Subcutaneous abdominal adipose tissue (tissue), 5 donors: Measurements from ENCODE around the gene CXCL14.
A peak's percentile ranks its signal among the peaks of the same experiment; 100 is the strongest.

Source experiments
- H3K27ac ChIP-seq: one replicate; pipeline ENCODE4 v1.7.0; 2013; ENCODE audit warnings: low read depth, mild to moderate bottlenecking, inconsistent platforms, low read length, moderate library complexity
- H3K27me3 ChIP-seq, 5 donors: one replicate each; pipeline ENCODE4 v1.7.0; 2013; ENCODE audit warnings: low read length in 5 of 5, inconsistent platforms in 1 of 5; ENCODE audit not compliant: control insufficient read depth in 5 of 5, insufficient read depth in 4 of 5
- H3K36me3 ChIP-seq, 5 donors: one replicate each; pipeline ENCODE4 v1.7.0; 2013; ENCODE audit warnings: low read length in 5 of 5; ENCODE audit not compliant: control insufficient read depth in 5 of 5, insufficient read depth in 5 of 5
- H3K4me1 ChIP-seq, 5 donors: one replicate each; pipeline ENCODE4 v1.7.0; 2013; ENCODE audit warnings: low read length in 5 of 5, mild to moderate bottlenecking in 3 of 5, moderate library complexity in 1 of 5; ENCODE audit not compliant: control insufficient read depth in 5 of 5, insufficient read depth in 5 of 5
- H3K4me3 ChIP-seq, 5 donors: one replicate each; pipeline ENCODE4 v1.7.0; 2013; ENCODE audit warnings: low read length in 5 of 5, low read depth in 1 of 5
- H3K9ac ChIP-seq, 5 donors: one replicate each; pipeline ENCODE4 v1.7.0; 2013; ENCODE audit warnings: low read length in 5 of 5, mild to moderate bottlenecking in 4 of 5, moderate library complexity in 3 of 5
- H3K9me3 ChIP-seq, 5 donors: one replicate each; pipeline ENCODE4 v1.7.0; 2013; ENCODE audit warnings: low read length in 5 of 5; ENCODE audit not compliant: control insufficient read depth in 5 of 5
- donor health status: healthy.
- donor health status: healthy.
- donor health status: healthy.
- donor health status: healthy.
- donor health status: healthy.

CXCL14 gene

GRCh38 chr5:135539430-135540005, 39.3 kb downstream of the CXCL14 start:
- H3K4me3 ChIP-seq: no peak overlapping the region
- peaks cover 0 to 35% (median 33%) of the 10 kb centered on the region in 5 donors for H3K4me1 ChIP-seq
- no peak overlapping the region for H3K27ac ChIP-seq
- no peaks in the 10 kb centered on the region for H3K36me3 ChIP-seq
- peaks cover 0 to 13% (median 0%) of the 10 kb centered on the region in 5 donors for H3K9me3 ChIP-seq
- H3K9ac ChIP-seq: no peak overlapping the region
- peaks cover 44 to 78% (median 64%) of the 10 kb centered on the region in 5 donors for H3K27me3 ChIP-seq

- peaks cover 0 to 25% (median 21%) of the 10 kb centered on the region in 5 donors for H3K4me1 ChIP-seq
- no peak overlapping the region for H3K4me3 ChIP-seq
- H3K9ac ChIP-seq: no peak overlapping the region
- H3K36me3 ChIP-seq: no peaks in the 10 kb centered on the region
- peaks cover 38 to 81% (median 67%) of the 10 kb centered on the region in 5 donors for H3K27me3 ChIP-seq
- H3K27ac ChIP-seq: no peak overlapping the region
- peaks cover 0 to 13% (median 0%) of the 10 kb centered on the region in 5 donors for H3K9me3 ChIP-seq
Measured at GRCh38 chr5:135538261-135538660, 40.5 kb downstream of the CXCL14 start.

- H3K36me3 ChIP-seq: no peaks in the 10 kb centered on the region
- peaks cover 0 to 21% (median 18%) of the 10 kb centered on the region in 5 donors for H3K4me1 ChIP-seq
- no peak overlapping the region for H3K4me3 ChIP-seq
- H3K9ac ChIP-seq: no peak overlapping the region
- peaks cover 43 to 86% (median 68%) of the 10 kb centered on the region in 5 donors for H3K27me3 ChIP-seq
- no peak overlapping the region for H3K27ac ChIP-seq
- peaks cover 0 to 13% (median 0%) of the 10 kb centered on the region in 5 donors for H3K9me3 ChIP-seq
Measured at GRCh38 chr5:135537745-135538144, 41.0 kb downstream of the CXCL14 start.

- Histone ChIP-seq H3K4me3 (no peak overlapping the region), H3K27me3 (peaks cover 45 to 89% (median 69%) of the 10 kb centered on the region in 5 donors)
Measured at GRCh38 chr5:135537271-135537670, 41.5 kb downstream of the CXCL14 start.

GRCh38 chr5:135535820-135536801, 42.7 kb downstream of the CXCL14 start, which contains the start of gene NEUROG1:
Gene NEUROG1, minus strand, starts transcription at chr5:135535964. Its CDS starts 274 bp downstream, at chr5:135535690.
- Histone ChIP-seq H3K27me3 (peaks cover 48 to 87% (median 70%) of the 10 kb centered on the region in 5 donors), H3K9ac (no peak within 1 kb of the TSS), H3K4me1 (peaks cover 0 to 21% (median 18%) of the 10 kb centered on the region in 5 donors), H3K27ac (no peak within 1 kb of the TSS), H3K4me3 (peak within 1 kb of the TSS in 4 of 5 donors; percentile 6 to 39 (median 28)), H3K9me3 (peaks cover 0 to 13% (median 0%) of the 10 kb centered on the region in 5 donors), H3K36me3 (no peaks in the 10 kb centered on the region)

More at GRCh38 chr5:135537271-135537670, 41.5 kb downstream of the CXCL14 start:
- no peak overlapping the region for H3K9ac ChIP-seq
- peaks cover 0 to 21% (median 18%) of the 10 kb centered on the region in 5 donors for H3K4me1 ChIP-seq
- no peak overlapping the region for H3K27ac ChIP-seq
- H3K36me3 ChIP-seq: no peaks in the 10 kb centered on the region
- peaks cover 0 to 13% (median 0%) of the 10 kb centered on the region in 5 donors for H3K9me3 ChIP-seq

- Histone ChIP-seq H3K36me3 (no peaks in the 10 kb centered on the region), H3K27ac (no peak overlapping the region), H3K9me3 (peaks cover 0 to 13% (median 0%) of the 10 kb centered on the region in 5 donors), H3K27me3 (peaks cover 53 to 84% (median 70%) of the 10 kb centered on the region in 5 donors), H3K4me3 (peak overlapping the region in 2 of 5 donors; percentile 33 to 39), H3K9ac (no peak overlapping the region), H3K4me1 (peaks cover 0 to 21% (median 18%) of the 10 kb centered on the region in 5 donors)
Measured at GRCh38 chr5:135535420-135535819, 43.4 kb downstream of the CXCL14 start.

GRCh38 chr5:135534609-135535419, 44.0 kb downstream of the CXCL14 start:
- Histone ChIP-seq H3K27ac (no peak overlapping the region), H3K9me3 (peaks cover 0 to 13% (median 0%) of the 10 kb centered on the region in 5 donors), H3K36me3 (no peaks in the 10 kb centered on the region), H3K4me3 (peak overlapping the region in 2 of 5 donors; percentile 33 to 39), H3K9ac (no peak overlapping the region), H3K27me3 (peaks cover 53 to 80% (median 71%) of the 10 kb centered on the region in 5 donors), H3K4me1 (peaks cover 0 to 21% (median 18%) of the 10 kb centered on the region in 5 donors)

- H3K9me3 ChIP-seq: peaks cover 0 to 13% (median 0%) of the 10 kb centered on the region in 5 donors
- H3K36me3 ChIP-seq: no peaks in the 10 kb centered on the region
- no peak overlapping the region for H3K4me3 ChIP-seq
- H3K9ac ChIP-seq: no peak overlapping the region
- H3K4me1 ChIP-seq: peaks cover 0 to 21% (median 18%) of the 10 kb centered on the region in 5 donors
- H3K27me3 ChIP-seq: peaks cover 46 to 70% (median 63%) of the 10 kb centered on the region in 5 donors
- H3K27ac ChIP-seq: no peak overlapping the region
Measured at GRCh38 chr5:135533794-135534193, 45.0 kb downstream of the CXCL14 start.

GRCh38 chr5:135533334-135533733, 45.5 kb downstream of the CXCL14 start:
- Histone ChIP-seq H3K27ac (no peak overlapping the region), H3K4me3 (no peak overlapping the region), H3K4me1 (peaks cover 0 to 21% (median 18%) of the 10 kb centered on the region in 5 donors), H3K9ac (no peak overlapping the region), H3K9me3 (peaks cover 0 to 12% (median 0%) of the 10 kb centered on the region in 5 donors), H3K36me3 (no peaks in the 10 kb centered on the region), H3K27me3 (peaks cover 43 to 67% (median 63%) of the 10 kb centered on the region in 5 donors)
